Panc1 (cell line): ENCODE results near the gene BHLHE40.

ENCODE experiments used
- CTCF ChIP-seq: fragments of 450-650 bp; IDR thresholded peaks from 2 replicates; pipeline ENCODE4 v1.5.1; 2017; ENCODE audit warnings: mild to moderate bottlenecking
- POLR2AphosphoS5 ChIP-seq: IDR thresholded peaks from 2 replicates; pipeline ENCODE4 v1.6.1; 2012; ENCODE audit warnings: mild to moderate bottlenecking, low read depth, low read length, moderate library complexity

GRCh38 chr3:5005367-5005766, 26.1 kb downstream of the BHLHE40 start:
- no peak for TF ChIP-seq CTCF
- TF ChIP-seq POLR2AphosphoS5 = no peak
